Measurements from ENCODE around the gene DICER1. TPM values are rescaled to one million over a fixed set of nuclear protein-coding genes. Genes with fewer than 3 reads are reported as not detected.

DICER1 gene
- total and polyA plus RNA-seq, 7 donors = 7.2 to 41.5 (median 30.7) TPM

GRCh38 chr14:95196826-95197545, 39.7 kb upstream of the DICER1 start:
- Histone ChIP-seq H3K27me3 (ENCODE audit: insufficient read depth in 3 of 3, low read length in 2 of 3) (no peaks in the 10 kb centered on the region), H3K4me1 (no peaks in the 10 kb centered on the region), H3K4me3 (no peak overlapping the region), H3K27ac (no peak overlapping the region), H3K9me3 (no peaks in the 10 kb centered on the region), H3K36me3 (ENCODE audit: insufficient read depth in 1 of 2, low read depth in 1 of 2) (no peaks in the 10 kb centered on the region)
- intact Hi-C loops (cut with DNase I) = loop anchor here in 1 of 2 donors (5.0 kb wide), 1 partner anchor 505 kb away; no protein-coding TSS in a partner anchor
- ATAC-seq = no peak
- no peak for DNase-seq
- 84 to 91% (median 85%) methylated on average over 2 of the region's 2 CpGs for WGBS, 3 donors
- TF ChIP-seq CTCF (IDR thresholded peaks at IDR 0.05) = no peak

- Histone ChIP-seq H3K36me3 (ENCODE audit: insufficient read depth in 1 of 2, low read depth in 1 of 2) (no peaks in the 10 kb centered on the region), H3K4me1 (no peaks in the 10 kb centered on the region), H3K9me3 (no peaks in the 10 kb centered on the region), H3K4me3 (no peak overlapping the region), H3K27me3 (ENCODE audit: insufficient read depth in 3 of 3, low read length in 2 of 3) (no peaks in the 10 kb centered on the region), H3K27ac (no peak overlapping the region)
- intact Hi-C loops (cut with DNase I) = loop anchor here in 1 of 2 donors (5.0 kb wide), 1 partner anchor 504 kb away; no protein-coding TSS in a partner anchor
- WGBS, 3 donors = 43 to 53% (median 44%) methylated on average over 5 of the region's 5 CpGs
- TF ChIP-seq CTCF (IDR thresholded peaks at IDR 0.05) = peak; percentile 42
- ATAC-seq = no peak
- DNase-seq = no peak
Observed at GRCh38 chr14:95196268-95196667, 38.9 kb upstream of the DICER1 start.

GRCh38 chr14:95195031-95195430, 37.7 kb upstream of the DICER1 start:
- no peak for DNase-seq
- Histone ChIP-seq H3K4me3 (no peak overlapping the region), H3K36me3 (ENCODE audit: insufficient read depth in 1 of 2, low read depth in 1 of 2) (no peaks in the 10 kb centered on the region), H3K9me3 (no peaks in the 10 kb centered on the region), H3K27me3 (ENCODE audit: insufficient read depth in 3 of 3, low read length in 2 of 3) (no peaks in the 10 kb centered on the region), H3K27ac (no peak overlapping the region), H3K4me1 (peaks cover 10% of the 10 kb centered on the region)
- intact Hi-C loops (cut with DNase I) = loop anchor here in 1 of 2 donors (5.0 kb wide), 1 partner anchor 503 kb away; no protein-coding TSS in a partner anchor
- no peak for TF ChIP-seq CTCF (IDR thresholded peaks at IDR 0.05)
- WGBS, 3 donors = 90 to 93% (median 92%) methylated on average over 6 of the region's 6 CpGs
- no peak for ATAC-seq

- no peak for TF ChIP-seq CTCF (IDR thresholded peaks at IDR 0.05)
- Histone ChIP-seq H3K4me1 (peaks cover 17% of the 10 kb centered on the region), H3K36me3 (ENCODE audit: insufficient read depth in 1 of 2, low read depth in 1 of 2) (no peaks in the 10 kb centered on the region), H3K9me3 (peaks cover 5% of the 10 kb centered on the region), H3K27me3 (ENCODE audit: insufficient read depth in 3 of 3, low read length in 2 of 3) (no peaks in the 10 kb centered on the region), H3K27ac (no peak overlapping the region), H3K4me3 (no peak overlapping the region)
- ATAC-seq (no peak), DNase-seq (no peak)
- intact Hi-C loops (cut with DNase I) = no loop called here
- 69 to 79% (median 70%) methylated on average over 6 of the region's 6 CpGs for WGBS, 3 donors
Observed at GRCh38 chr14:95193081-95193480, 35.8 kb upstream of the DICER1 start.

Measured in psoas muscle (tissue), 8 donors.